K562 (cell line): ENCODE measurements around the gene GNB5. TPM values are rescaled to one million over a fixed set of nuclear protein-coding genes. Genes with fewer than 3 reads are reported as not detected.

Source experiments
- ATAC-seq: fragments of 200-7000 bp; cut with Tn5 transposase; 3 replicates; pipeline ENCODE4 v1.9.1; 2020; ENCODE audit warnings: moderate library complexity
- BruUV-seq: library from RNA; stranded (reverse); fragments of 400-500 nt; replicated peaks from 2 replicates; lab custom pipeline; 2021; lab: Mats Ljungman, UMichigan
- CTCF ChIA-PET: fragments of 300-600 bp; formaldehyde crosslinking; extraction: SDS; loops from one replicate; lab custom pipeline; 2021; ENCODE audit warnings: low intra/inter-chr PET ratio; lab: Yijun Ruan, JAX
- POLR2A ChIA-PET: fragments of 300-600, 350-650 bp; sonication (Branson Sonifier 250); formaldehyde crosslinking; extraction: SDS; loops from one replicate; lab custom pipeline; 2021; ENCODE audit warnings: antibody characterized with exemption, inconsistent platforms; lab: Yijun Ruan, JAX
- DNase-seq, 4 experiments: peaks; one replicate each; pipeline versions ENCODE4 v3.0.0 to v3.0.0-alpha.2; 2011 to 2018; ENCODE audit warnings: low spot score in 3 of 4, mixed read lengths in 3 of 4; ENCODE audit errors: extremely low read depth in 1 of 4
- FAIRE-seq: peaks from 2 replicates; lab custom pipeline; 2011; peaks lifted over from hg19 to GRCh38; lab: Jason Lieb, UNC
- H2AFZ ChIP-seq: 2 replicates; pipeline ENCODE4 v1.6.0; 2011; ENCODE audit warnings: low read depth, low read length, control low read depth, inconsistent platforms
- H3K27ac ChIP-seq: fragments of 200-600 bp; 3 replicates; pipeline ENCODE4 v1.8.0; 2011; ENCODE audit warnings: low read depth, mild to moderate bottlenecking, control low read depth, inconsistent platforms, low read length, moderate library complexity, mixed read lengths; ENCODE audit errors: extremely low read depth
- H3K27me3 ChIP-seq, 2 experiments: fragments of 300-600 bp in 1 of 2; 2 replicates in 1 of 2; 3 replicates in 1 of 2; pipeline versions ENCODE4 v1.6.0 to v1.8.0; 2011; ENCODE audit warnings: inconsistent platforms in 2 of 2, low read length in 2 of 2, mild to moderate bottlenecking in 1 of 2, mixed read lengths in 1 of 2, moderate library complexity in 1 of 2; ENCODE audit not compliant: control insufficient read depth in 2 of 2, insufficient read depth in 2 of 2
- H3K36me3 ChIP-seq: fragments of 300-600 bp; 3 replicates; pipeline ENCODE4 v1.8.0; 2011; ENCODE audit warnings: mild to moderate bottlenecking, low read length, inconsistent platforms; ENCODE audit not compliant: control insufficient read depth, insufficient read depth
- H3K4me1 ChIP-seq, 2 experiments: fragments of 200-600 bp in 1 of 2; replicated peaks in 1 of 2; 2 replicates in 1 of 2; 3 replicates in 1 of 2; pipeline versions ENCODE4 v1.5.1 to v1.8.0; 2011; ENCODE audit warnings: inconsistent platforms in 2 of 2, low read length in 2 of 2, mild to moderate bottlenecking in 1 of 2, mixed read lengths in 1 of 2, moderate library complexity in 1 of 2; ENCODE audit not compliant: control insufficient read depth in 2 of 2, insufficient read depth in 2 of 2
- H3K4me2 ChIP-seq: 2 replicates; pipeline ENCODE4 v1.6.1; 2011; ENCODE audit warnings: low read length, control low read depth, inconsistent platforms, mixed read lengths; ENCODE audit not compliant: insufficient read depth
- H3K4me3 ChIP-seq: fragments of 200-600 bp; sonication (generic), shearing (Covaris generic); 2 replicates; pipeline ENCODE4 v1.5.1; 2016; ENCODE audit warnings: control low read depth, inconsistent platforms
- H3K79me2 ChIP-seq: fragments of 200-600 bp; 3 replicates; pipeline ENCODE4 v1.8.0; 2011; ENCODE audit warnings: low read length, inconsistent platforms; ENCODE audit not compliant: control insufficient read depth, insufficient read depth
- H3K9ac ChIP-seq, 2 experiments: 2 replicates each; pipeline versions ENCODE4 v1.6.0 to v1.6.1; 2011; ENCODE audit warnings: low read depth in 2 of 2, low read length in 2 of 2, control low read depth in 1 of 2, inconsistent platforms in 1 of 2, mild to moderate bottlenecking in 1 of 2, mixed read lengths in 1 of 2; ENCODE audit not compliant: insufficient read depth in 1 of 2
- H3K9me1 ChIP-seq: one replicate; pipeline ENCODE4 v1.6.0; 2011; ENCODE audit warnings: inconsistent platforms, mild to moderate bottlenecking, low read length, moderate library complexity; ENCODE audit not compliant: control insufficient read depth, insufficient read depth
- H3K9me3 ChIP-seq: replicated peaks from 2 replicates; pipeline ENCODE4 v1.5.1; 2011; ENCODE audit warnings: low read depth, low read length, inconsistent platforms; ENCODE audit not compliant: control insufficient read depth, insufficient read depth
- H4K20me1 ChIP-seq: replicated peaks from 2 replicates; pipeline ENCODE4 v1.6.1; 2011; ENCODE audit warnings: low read length, inconsistent platforms, mixed read lengths; ENCODE audit not compliant: control insufficient read depth, insufficient read depth
- GATA2 ChIP-seq: sonication (generic); formaldehyde crosslinking; IDR thresholded peaks from 2 replicates; pipeline ENCODE4 v1.4.0; 2020; ENCODE audit warnings: mild to moderate bottlenecking, missing genetic modification reagents
- KAT7 ChIP-seq: sonication (generic); formaldehyde crosslinking; IDR thresholded peaks from 2 replicates; pipeline ENCODE4 v1.8.0; 2022; ENCODE audit warnings: missing genetic modification reagents, mild to moderate bottlenecking, borderline replicate concordance
- KHSRP ChIP-seq: fragments of 450-650 bp; IDR thresholded peaks from 2 replicates; pipeline ENCODE4 v1.6.1; 2017
- PRDM10 ChIP-seq: fragments of 450-650 bp; IDR thresholded peaks from 2 replicates; pipeline ENCODE4 v1.6.1; 2018; ENCODE audit not compliant: partially characterized antibody
- RBM34 ChIP-seq: fragments of 200-400 bp; formaldehyde crosslinking; IDR thresholded peaks from 2 replicates; pipeline ENCODE4 v1.6.1; 2018; ENCODE audit warnings: low read length, borderline replicate concordance; ENCODE audit not compliant: insufficient read depth
- SMARCA5 ChIP-seq: fragments of 450-650 bp; IDR thresholded peaks from 2 replicates; pipeline ENCODE4 v1.6.1; 2016
- SMC3 ChIP-seq: conservative IDR thresholded peaks from 2 replicates; pipeline ENCODE4 v1.6.1; 2011; ENCODE audit warnings: low read depth, low read length, improper control_type of control experiment; ENCODE audit not compliant: insufficient read depth
- ZKSCAN8 ChIP-seq: fragments of 200-800 bp; sonication (Bioruptor generic); IDR thresholded peaks from 2 replicates; pipeline ENCODE4 v1.6.1; 2016; ENCODE audit warnings: missing genetic modification characterization, missing compliant biosample characterization
- ZNF24 ChIP-seq: fragments of 450-650 bp; IDR thresholded peaks from 2 replicates; pipeline ENCODE4 v1.6.1; 2016
- WGBS: fragments of 100-300 bp; shearing (Covaris generic); methylation state at CpG from one replicate; pipeline ENCODE4 v1.1.6; 2016; ENCODE audit warnings: low coverage, mixed read lengths; ENCODE audit not compliant: insufficient coverage; ENCODE audit errors: missing lambda C conversion rate; 5-methylcytosine and 5-hydroxymethylcytosine counted together
- in situ Hi-C: fragments of 300-500 bp; cut with MboI; formaldehyde crosslinking; loops from 4 replicates; pipeline ENCODE4 v1.15.0; 2018; ENCODE audit warnings: inconsistent platforms, mixed read lengths
- intact Hi-C: fragments of 100-400 bp; cut with micrococcal nuclease; formaldehyde crosslinking; loops from 2 replicates; pipeline ENCODE4 v1.14.2; 2022
- polyA plus RNA-seq, 8 experiments: library from polyadenylated mRNA; depleted of rRNA in 4 of 8; stranded (reverse) in 5 of 8; unstranded in 3 of 8; fragments of >200 nt; fragmentation: Nextera tagmentation in 2 of 8; fragmentation: Illumina TruSeq in 1 of 8; extraction: Ambion mirVana in 2 of 8; extraction: Trizol in 1 of 8; gene quantifications; 2 replicates each; pipeline versions ENCODE4 v1.2.1 to v1.2.3, GENCODE V29; 2011 to 2014; ENCODE audit warnings: inconsistent platforms in 1 of 8, missing spikeins in 1 of 8
- total RNA-seq, 7 experiments: library from RNA; depleted of rRNA in 6 of 7; stranded (reverse); fragments of >200 nt in 6 of 7; fragmentation: Illumina TruSeq in 2 of 7; extraction: Trizol in 2 of 7; gene quantifications; 2 replicates each; pipeline versions ENCODE4 v1.2.1 to v1.2.3, GENCODE V29; 2011 to 2021; ENCODE audit warnings: low replicate concordance in 1 of 7

The GNB5 gene
- total and polyA plus RNA-seq, 9 of the 15 experiments (the other 6 are each of a cell fraction or from before 2014, with no cell fraction given) = 0.11 to 2.1 (median 0.77) TPM

GRCh38 chr15:52159645-52160044, 31.5 kb downstream of the GNB5 start:
- ChIA-PET POLR2A (no interaction called here), CTCF (no interaction called here)
- Histone ChIP-seq H3K9me1 (no peaks in the 10 kb centered on the region), H3K27ac (no peak overlapping the region), H3K4me3 (no peak overlapping the region), H3K36me3 (no peaks in the 10 kb centered on the region), H3K4me1 (peaks cover 0 to 6% of the 10 kb centered on the region in 2 experiments; a peak in 1 of 5 replicates), H3K4me2 (no peak overlapping the region), H3K27me3 (peaks cover 35 to 53% of the 10 kb centered on the region in 2 experiments), H2AFZ (no peak overlapping the region), H3K9me3 (no peaks in the 10 kb centered on the region), H3K9ac (no peak overlapping the region), H3K79me2 (no peaks in the 10 kb centered on the region), H4K20me1 (no peaks in the 10 kb centered on the region)
- no TSS peak for BruUV-seq
- FAIRE-seq = no peak
- no peak for DNase-seq
- in situ Hi-C loops (no loop called here), intact Hi-C loops (loop anchor here (5.0 kb wide), 1 partner anchor 68 kb away; no protein-coding TSS in a partner anchor)
- no peak for ATAC-seq
- WGBS = 2% methylated on average over 3 of the region's 3 CpGs
- no peak for TF ChIP-seq PRDM10
- TF ChIP-seq RBM34 = no peak
- TF ChIP-seq SMC3 = no peak
- TF ChIP-seq KAT7 (CRISPR knock-in tag) = no peak
- no peak for TF ChIP-seq GATA2 (CRISPR knock-in tag)
- TF ChIP-seq ZNF24 = no peak
- TF ChIP-seq SMARCA5 = no peak
- no peak for TF ChIP-seq KHSRP
- TF ChIP-seq ZKSCAN8 = no peak
- TF ChIP-seq, all 486 proteins: peak for 0
